Cardiac muscle cell (in vitro differentiated cells and primary cell): ENCODE data around the gene NTMT1. TPM values are rescaled to one million over a fixed set of nuclear protein-coding genes. Genes with fewer than 3 reads are reported as not detected.

Experiments
- polyA plus RNA-seq: library from polyadenylated mRNA; unstranded; fragments of >200 nt; fragmentation: Nextera tagmentation; extraction: Ambion mirVana; gene quantifications from 2 replicates; pipeline ENCODE4 v1.2.1, GENCODE V29; 2016
- total RNA-seq: library from RNA; depleted of rRNA; stranded (reverse); fragments of >200 nt; gene quantifications from 2 replicates; pipeline ENCODE4 v1.2.3, GENCODE V29; 2016

Gene NTMT1
- total and polyA plus RNA-seq, 2 experiments from 2014 or later: 35.2 to 77.6 TPM

Other genes starting within 250 kb of the NTMT1 start
- gene C9orf50, start 5.1 kb upstream of the NTMT1 start, total RNA-seq: 1.8 and 2.5 TPM in 2 replicates
- gene C9orf50, start 5.1 kb upstream of the NTMT1 start, polyA plus RNA-seq: 2.9 and 4.3 TPM in 2 replicates
- gene ASB6, start 16.0 kb downstream of the NTMT1 start, total RNA-seq: 23.9 and 24.0 TPM in 2 replicates
- gene ASB6, start 16.0 kb downstream of the NTMT1 start, polyA plus RNA-seq: 15.0 and 25.2 TPM in 2 replicates
- 1.6 and 10.2 TPM in 2 replicates for gene PRRX2, start 39.5 kb downstream of the NTMT1 start, total RNA-seq
- 3.0 and 9.5 TPM in 2 replicates for gene PRRX2, start 39.5 kb downstream of the NTMT1 start, polyA plus RNA-seq
- 1.4 and 1.9 TPM in 2 replicates for gene PTGES, start 126.9 kb downstream of the NTMT1 start, total RNA-seq
- 3.0 and 4.6 TPM in 2 replicates for gene PTGES, start 126.9 kb downstream of the NTMT1 start, polyA plus RNA-seq
- 15.5 and 18.0 TPM in 2 replicates for gene TOR1B, start 177.0 kb downstream of the NTMT1 start, total RNA-seq
- gene TOR1B, start 177.0 kb downstream of the NTMT1 start, polyA plus RNA-seq: 12.7 and 16.4 TPM in 2 replicates
- 28.2 and 39.4 TPM in 2 replicates for gene TOR1A, start 198.0 kb downstream of the NTMT1 start, total RNA-seq
- 33.5 and 35.2 TPM in 2 replicates for gene TOR1A, start 198.0 kb downstream of the NTMT1 start, polyA plus RNA-seq
- gene C9orf78, start 209.1 kb downstream of the NTMT1 start, total RNA-seq: 31.1 and 66.5 TPM in 2 replicates
- 56.5 and 65.5 TPM in 2 replicates for gene C9orf78, start 209.1 kb downstream of the NTMT1 start, polyA plus RNA-seq
- 36.7 and 47.3 TPM in 2 replicates for gene USP20, start 209.3 kb downstream of the NTMT1 start, total RNA-seq
- 32.7 and 43.4 TPM in 2 replicates for gene USP20, start 209.3 kb downstream of the NTMT1 start, polyA plus RNA-seq